ENCODE measurements around the gene AFF3.

Gene AFF3

GRCh38 chr2:99831772-99832171 is 310.6 kb downstream of the AFF3 start:
- no peak for DNase-seq (ENCODE audit: low read depth, low spot score)

- DNase-seq (ENCODE audit: low read depth, low spot score) = no peak
Observed at GRCh38 chr2:99827296-99827999, 314.9 kb downstream of the AFF3 start.

- DNase-seq (ENCODE audit: low read depth, low spot score) = no peak
Observed at GRCh38 chr2:99825630-99826029, 316.8 kb downstream of the AFF3 start.

- no peak for DNase-seq (ENCODE audit: low read depth, low spot score)
Observed at GRCh38 chr2:99824758-99825157, 317.6 kb downstream of the AFF3 start.

GRCh38 chr2:99822474-99823207 is 319.7 kb downstream of the AFF3 start:
- no peak for DNase-seq (ENCODE audit: low read depth, low spot score)

- DNase-seq (ENCODE audit: low read depth, low spot score) = no peak
Observed at GRCh38 chr2:99821984-99822383, 320.4 kb downstream of the AFF3 start.

GRCh38 chr2:99821572-99821971 is 320.8 kb downstream of the AFF3 start:
- DNase-seq (ENCODE audit: low read depth, low spot score) = peak; percentile 17

GRCh38 chr2:99821039-99821438 is 321.4 kb downstream of the AFF3 start:
- DNase-seq (ENCODE audit: low read depth, low spot score) = no peak

- no peak for DNase-seq (ENCODE audit: low read depth, low spot score)
Observed at GRCh38 chr2:99819766-99820165, 322.6 kb downstream of the AFF3 start.

GRCh38 chr2:99818842-99819241 is 323.5 kb downstream of the AFF3 start:
- DNase-seq (ENCODE audit: low read depth, low spot score) = no peak

GRCh38 chr2:99816908-99817307 is 325.5 kb downstream of the AFF3 start:
- DNase-seq (ENCODE audit: low read depth, low spot score) = no peak

- no peak for DNase-seq (ENCODE audit: low read depth, low spot score)
Observed at GRCh38 chr2:99812426-99812825, 330.0 kb downstream of the AFF3 start.

GRCh38 chr2:99811544-99811943 is 330.8 kb downstream of the AFF3 start:
- DNase-seq (ENCODE audit: low read depth, low spot score) = no peak

- DNase-seq (ENCODE audit: low read depth, low spot score) = no peak
Observed at GRCh38 chr2:99810225-99810624, 332.2 kb downstream of the AFF3 start.

GRCh38 chr2:99809259-99809900 is 333.0 kb downstream of the AFF3 start:
- no peak for DNase-seq (ENCODE audit: low read depth, low spot score)

- DNase-seq (ENCODE audit: low read depth, low spot score) = no peak
Observed at GRCh38 chr2:99808361-99809200, 333.8 kb downstream of the AFF3 start.

GRCh38 chr2:99806758-99807157 is 335.6 kb downstream of the AFF3 start:
- DNase-seq (ENCODE audit: low read depth, low spot score) = no peak

- no peak for DNase-seq (ENCODE audit: low read depth, low spot score)
Observed at GRCh38 chr2:99805930-99806476, 336.4 kb downstream of the AFF3 start.

- DNase-seq (ENCODE audit: low read depth, low spot score) = no peak
Observed at GRCh38 chr2:99803846-99804245, 338.5 kb downstream of the AFF3 start.

- DNase-seq (ENCODE audit: low read depth, low spot score) = no peak
Observed at GRCh38 chr2:99802734-99803133, 339.7 kb downstream of the AFF3 start.

GRCh38 chr2:99801327-99801901 is 341.0 kb downstream of the AFF3 start:
- DNase-seq (ENCODE audit: low read depth, low spot score) = no peak
